CD4-positive, alpha-beta T cell treated with Interleukin-10 for 1 hour (primary cell): ENCODE data around the gene BIN1.
A peak's percentile ranks its signal among the peaks of the same experiment; 100 is the strongest.
"Not testable (repeated sequence)": the region's sequence is repeated elsewhere in the genome, so short reads cannot be mapped to it uniquely, and the experiment has no call there.

Experiments
- DNase-seq: peaks from one replicate; pipeline ENCODE4 v3.0.0-alpha.2; 2020

The BIN1 gene

DNA sequence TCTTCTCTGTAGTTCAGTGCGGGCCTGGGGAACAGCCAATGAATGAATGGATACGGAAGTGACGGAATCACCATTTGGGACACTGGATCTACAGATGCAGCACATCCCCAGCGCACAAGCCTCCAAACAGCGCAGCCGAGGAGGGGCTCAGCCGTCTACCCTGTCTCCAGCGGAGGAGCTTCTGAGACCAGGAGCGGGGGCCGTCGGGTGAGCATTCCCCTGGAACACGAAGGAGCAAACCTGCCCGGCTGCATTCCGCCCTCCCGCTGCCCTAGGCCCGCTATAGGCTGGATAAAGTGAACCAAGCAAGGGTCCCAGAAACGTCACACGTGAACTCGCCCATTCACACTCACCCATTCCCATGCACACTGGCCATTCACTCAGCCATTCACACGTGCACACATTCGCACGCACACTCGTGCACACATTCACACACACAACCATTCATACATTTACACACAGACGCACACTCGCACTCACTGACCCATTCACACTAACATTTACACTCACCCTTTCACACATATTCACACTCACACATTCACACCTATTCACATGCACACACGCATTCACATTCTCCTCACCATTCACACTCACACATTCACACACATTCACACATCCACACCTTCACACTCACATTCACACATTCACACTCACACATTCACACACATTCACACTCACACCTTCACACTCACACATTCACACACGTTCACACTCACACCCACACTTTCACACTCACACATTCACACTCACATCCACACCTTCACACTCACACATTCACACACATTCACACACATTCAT is 63.4 kb downstream of the BIN1 start:
- no peak for DNase-seq

DNA sequence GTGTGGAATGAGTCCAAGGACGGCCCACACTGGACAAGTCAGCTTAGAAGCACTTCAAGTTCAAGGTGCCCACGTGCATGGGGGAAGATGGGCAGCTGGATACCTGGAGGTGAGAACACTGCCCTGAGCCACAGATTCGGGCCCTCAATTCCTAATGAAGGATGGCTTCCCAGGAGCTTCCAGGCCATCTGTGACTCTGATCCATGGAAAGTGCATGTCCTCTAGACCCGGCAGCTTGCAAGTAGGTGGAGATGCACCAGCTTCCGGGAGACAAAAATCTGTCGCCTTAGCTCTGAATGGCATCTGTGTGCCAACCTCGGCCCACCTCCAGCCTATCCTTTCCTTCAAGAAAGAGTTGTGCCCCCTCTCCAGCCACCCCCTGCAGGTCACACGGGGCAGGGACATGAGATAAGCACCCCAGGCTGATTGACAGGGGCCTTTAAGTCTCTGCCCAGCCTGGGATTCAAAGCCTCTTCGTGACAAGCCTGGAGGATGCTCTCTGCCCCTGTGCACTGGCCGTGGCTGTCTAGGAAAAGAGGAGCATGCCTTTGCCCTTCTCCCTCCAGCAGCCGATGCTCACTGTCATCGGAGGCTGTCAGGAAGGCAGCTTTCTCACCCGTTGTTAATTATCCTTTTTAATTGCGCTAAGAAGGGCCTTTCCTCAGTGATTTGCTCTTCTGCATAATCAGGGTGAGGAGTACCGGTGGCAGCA is 65.5 kb downstream of the BIN1 start:
- no peak for DNase-seq

DNA sequence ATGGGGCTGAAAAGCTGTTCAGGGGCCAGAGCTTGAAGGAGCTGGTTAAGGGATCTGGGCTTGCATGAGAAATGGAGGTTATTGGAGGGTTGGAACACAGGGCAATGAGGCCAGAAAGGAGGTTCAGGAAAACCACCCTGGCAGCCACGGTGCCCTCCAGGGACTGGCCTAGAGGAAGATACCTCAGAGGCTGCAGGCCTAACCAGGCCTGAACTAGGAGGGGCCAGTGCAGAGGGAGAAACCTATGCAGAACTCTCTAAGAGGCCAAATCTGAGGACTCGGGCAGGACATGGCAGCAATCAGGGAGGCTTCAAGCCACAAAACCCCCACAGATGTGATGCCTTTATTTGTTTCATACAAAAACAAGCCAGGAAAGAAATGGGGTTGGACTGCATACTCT is 66.8 kb downstream of the BIN1 start:
- no peak for DNase-seq

DNA sequence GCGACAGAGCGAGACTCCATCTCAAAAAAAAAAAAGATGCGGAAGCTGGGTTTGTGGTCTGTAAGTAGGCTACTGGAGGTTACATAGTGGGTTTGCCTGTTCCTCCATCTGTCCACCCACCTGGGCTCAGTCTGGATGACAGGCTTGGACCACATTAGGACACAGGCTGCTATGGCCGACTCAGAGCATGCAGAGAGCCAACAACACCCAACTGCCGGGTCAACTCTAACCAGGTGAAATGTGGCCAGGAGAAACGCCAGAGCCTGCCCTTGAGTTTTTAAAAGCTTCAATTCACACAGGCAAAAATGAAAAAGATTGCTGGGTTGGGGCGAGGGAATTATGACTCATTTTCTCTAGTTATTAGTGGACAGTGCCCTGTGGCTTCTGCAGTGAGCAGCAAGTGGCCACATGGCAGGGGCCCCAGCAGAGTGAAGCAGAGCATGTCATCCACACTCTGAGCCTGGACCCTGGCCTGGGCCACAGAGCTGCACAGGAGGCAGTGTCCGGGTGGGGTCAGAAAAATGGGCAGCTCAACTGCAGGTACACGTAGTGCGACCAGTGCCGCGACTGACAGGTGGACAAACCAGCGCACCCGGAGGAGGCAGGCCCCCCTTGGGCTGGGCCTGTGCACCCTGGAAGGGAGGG is 67.4 kb downstream of the BIN1 start:
- no peak for DNase-seq

DNA sequence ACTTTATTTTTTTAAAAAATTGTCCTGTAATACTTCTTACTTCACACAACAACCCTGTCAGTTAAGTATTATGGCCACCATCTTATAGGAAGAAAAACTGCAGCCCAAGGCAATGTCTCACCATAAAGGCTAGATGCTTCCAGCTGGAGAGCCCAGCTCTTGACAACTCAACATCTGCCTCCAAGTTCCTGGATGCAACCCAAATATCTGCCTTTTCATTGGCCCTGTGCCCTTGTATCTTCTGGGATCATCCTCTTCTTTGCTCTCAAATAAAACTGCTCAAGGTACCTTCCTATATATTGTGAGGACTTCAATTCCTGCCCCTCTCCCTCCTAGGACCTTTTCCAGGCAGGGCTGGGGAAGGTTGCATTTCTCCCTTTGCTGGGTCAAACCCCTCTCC is 69.5 kb downstream of the BIN1 start:
- no peak for DNase-seq

DNA sequence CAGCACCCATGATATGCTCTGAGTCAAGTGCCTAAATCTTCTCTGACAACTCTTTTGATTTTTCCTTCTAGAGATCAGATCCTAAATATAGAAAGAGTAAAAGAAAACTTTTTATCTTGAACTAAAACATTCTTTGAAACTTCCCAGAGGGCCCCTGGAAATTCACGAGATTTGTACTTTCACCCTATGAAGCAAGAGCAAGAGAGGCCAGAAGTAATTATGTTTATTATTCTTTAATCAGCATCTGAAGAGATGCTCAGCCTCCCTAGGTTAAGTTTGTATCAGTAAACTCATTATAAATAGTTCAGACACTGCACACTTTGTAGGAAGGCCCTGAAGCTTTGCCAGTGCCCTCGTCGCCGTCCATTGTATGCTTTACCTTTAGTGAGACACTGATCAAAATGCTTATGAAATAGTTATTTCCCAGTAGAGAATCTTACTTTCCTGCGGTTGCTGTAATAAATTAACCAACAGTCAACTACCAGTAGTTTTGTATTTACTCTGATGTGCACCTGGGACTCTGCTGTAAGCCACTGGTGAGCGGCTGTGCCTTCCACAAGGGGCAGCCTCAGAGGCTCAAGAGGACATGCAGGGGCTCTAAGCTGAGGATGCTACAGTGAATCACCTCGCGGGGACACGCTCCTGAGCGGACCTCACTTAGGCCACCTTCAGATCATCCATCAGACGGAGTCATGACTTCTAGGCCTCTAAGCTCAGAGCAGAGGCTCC is 71.9 kb downstream of the BIN1 start:
- DNase-seq, result no peak

DNA sequence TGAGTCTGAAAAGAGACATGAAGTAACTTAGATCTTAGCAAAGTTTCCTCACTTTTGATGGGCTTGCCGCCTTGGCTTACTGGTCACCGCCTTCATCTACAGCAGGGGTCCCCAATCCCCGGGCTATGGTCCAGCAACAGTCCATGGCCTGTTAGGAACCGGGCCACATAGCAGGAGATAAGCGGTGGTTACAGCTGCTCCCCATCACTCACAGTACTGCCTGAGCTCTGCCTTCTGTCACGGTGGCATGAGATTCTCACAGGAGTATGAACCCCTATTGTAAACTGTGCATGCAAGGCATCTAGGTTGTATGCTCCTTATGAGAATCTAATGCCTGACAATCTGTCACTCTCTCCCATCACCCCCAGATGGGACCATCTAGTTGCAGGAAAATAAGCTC is 72.9 kb downstream of the BIN1 start:
- no peak for DNase-seq

DNA sequence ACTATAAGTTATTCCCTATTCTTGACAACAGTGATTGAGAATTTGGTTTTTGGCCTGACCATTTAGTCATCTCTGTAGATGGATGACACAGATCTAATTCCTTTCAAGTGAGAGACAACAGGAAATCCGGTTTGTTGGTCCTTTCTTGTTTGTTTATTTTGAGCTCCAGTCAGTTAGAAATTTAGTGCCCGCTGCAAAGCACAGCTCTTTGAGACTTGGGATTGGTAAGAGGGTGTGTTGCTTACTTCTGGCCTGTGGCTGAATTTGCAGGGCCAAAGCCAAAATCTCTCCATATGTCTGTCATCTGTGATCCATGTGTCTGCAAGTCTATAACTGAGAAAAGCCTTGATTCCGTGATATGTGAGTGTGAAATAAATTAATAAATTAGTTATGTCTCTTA is 74.3 kb downstream of the BIN1 start:
- no peak for DNase-seq

DNA sequence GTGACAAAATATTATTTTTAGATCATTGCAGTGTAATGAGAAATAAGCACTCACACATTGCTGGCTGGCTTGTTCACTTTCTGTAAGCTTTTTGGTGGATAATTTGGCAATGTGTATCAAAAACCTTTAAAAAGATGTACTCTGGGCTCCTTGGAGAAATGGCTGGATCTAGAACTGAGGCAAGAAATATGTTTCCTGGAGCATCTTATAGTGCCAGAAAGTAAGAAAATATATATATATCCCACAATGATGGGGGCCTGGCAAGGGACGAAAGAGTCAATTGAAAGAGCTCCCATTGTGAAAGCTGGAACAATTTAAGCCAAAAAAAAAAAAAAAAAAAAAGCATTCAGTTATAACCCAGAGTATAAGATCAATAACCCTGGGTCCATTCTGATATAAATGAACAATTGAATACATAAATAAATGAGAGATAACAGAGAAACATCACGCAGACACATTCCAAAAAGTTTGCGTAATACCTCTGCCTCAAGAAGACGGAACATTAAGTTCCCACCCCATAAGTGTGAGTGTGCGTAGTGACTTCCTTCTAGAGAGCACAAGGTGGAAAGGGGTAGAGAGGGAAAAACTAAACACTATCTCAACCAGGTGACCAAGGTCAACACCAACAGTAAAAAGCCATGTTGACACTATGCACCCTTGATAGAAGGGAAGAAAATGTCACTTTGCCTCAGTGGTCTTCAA is 77.5 kb downstream of the BIN1 start:
- DNase-seq, result no peak

DNA sequence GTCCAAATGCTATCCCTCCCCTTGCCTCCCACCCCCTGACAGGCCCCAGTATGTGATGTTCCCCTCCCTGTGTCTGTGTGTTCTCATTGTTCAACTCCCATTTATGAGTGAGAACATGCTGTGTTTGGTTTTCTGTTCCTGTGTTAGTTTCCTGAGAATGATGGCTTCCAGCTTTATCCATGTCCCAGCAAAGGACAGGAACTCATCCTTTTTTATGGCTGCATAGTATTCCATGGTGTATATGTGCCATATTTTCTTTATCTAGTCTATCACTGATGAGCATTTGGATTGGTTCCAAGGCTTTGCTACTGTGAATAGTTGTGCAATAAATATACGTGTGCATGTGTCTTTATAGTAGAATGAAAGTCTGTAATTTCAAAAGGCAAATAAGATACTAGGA is 78.2 kb downstream of the BIN1 start:
- DNase-seq, result not testable (repeated sequence)

DNA sequence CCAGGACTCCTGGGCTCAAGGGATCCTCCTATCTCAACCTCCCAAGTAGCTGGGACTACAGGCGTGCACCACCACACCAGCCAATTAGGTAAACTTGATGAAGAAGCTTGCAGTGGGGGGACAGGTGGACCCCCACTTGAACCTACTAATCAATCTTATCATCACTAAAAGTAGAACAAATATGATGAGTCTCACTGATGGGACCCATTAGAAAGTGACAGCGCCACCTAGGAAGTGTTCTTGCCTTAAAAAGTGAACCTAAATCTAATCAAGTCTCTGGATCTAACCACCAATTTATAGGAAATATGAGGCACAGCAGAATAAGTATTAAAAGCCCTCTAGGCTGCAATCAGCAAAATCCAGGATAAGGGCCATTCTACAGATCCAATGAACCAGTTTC is 79.2 kb downstream of the BIN1 start:
- DNase-seq, result no peak

DNA sequence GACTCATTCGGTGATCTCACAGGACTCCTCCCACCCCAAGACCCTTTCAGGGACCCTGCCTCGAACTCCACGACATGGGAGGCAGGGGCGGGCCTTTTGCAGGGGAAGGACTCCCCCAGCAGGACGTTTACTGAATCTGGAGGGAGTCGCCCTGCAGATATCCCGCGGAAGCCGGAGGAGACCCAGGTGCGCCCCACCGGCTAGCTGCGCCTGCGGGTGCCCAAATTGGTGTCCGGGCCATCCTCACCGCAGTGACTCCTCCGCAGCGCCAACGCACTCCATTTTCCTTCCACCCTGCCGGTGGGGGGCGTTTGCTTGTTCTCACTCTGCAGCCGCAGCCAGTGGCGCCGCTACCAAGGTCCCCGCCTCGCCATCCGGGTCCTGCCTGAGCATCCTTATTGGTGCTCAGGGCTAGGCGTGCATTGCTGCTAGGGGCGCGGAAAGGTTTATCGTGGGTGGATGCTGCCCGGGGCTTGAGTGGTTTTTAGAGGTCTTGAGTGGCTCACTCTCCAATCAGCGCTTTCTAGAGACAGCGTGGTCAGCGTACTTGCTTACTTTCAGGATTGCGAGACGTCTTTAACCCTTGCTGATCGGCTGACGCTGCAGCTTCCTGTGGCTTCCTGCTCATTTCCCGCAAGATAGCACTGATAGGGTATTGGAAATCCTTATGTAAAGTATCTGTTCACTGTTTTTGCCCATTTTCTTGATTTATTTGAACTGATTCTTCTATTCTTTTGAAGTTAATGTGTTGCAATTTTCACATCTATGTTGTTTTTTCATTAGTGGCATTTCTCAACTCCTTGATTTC is 81.4 kb downstream of the BIN1 start:
- DNase-seq, result peak; percentile 78

DNA sequence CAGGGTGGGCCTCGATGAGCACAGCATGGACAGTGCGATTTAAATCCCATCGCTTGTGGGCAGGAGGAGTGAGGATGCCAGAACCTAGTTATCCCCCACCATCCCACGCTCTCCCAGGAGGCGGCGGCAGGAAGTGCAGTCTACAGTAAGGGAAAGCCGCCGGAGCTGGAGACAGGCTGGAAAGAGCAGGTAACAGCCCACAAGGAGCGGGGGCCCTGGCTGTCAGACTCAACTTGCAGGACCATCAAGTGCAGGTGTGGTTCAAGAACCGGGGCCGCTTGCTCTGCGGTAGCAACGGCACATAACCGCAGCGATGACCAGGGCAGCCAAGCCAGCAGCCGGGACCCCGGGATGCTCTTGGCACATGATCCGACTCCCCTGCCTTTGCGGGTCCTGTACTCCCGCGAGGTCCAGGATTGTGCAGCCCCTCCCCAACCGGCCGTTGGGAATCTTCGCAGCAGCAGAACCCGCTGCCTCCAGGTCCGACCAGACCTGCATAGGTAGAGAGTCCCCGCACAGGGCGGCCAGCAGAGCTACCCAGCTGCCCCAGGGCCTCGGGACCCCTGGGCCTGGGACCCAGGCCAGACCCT is 82.1 kb downstream of the BIN1 start:
- no peak for DNase-seq

DNA sequence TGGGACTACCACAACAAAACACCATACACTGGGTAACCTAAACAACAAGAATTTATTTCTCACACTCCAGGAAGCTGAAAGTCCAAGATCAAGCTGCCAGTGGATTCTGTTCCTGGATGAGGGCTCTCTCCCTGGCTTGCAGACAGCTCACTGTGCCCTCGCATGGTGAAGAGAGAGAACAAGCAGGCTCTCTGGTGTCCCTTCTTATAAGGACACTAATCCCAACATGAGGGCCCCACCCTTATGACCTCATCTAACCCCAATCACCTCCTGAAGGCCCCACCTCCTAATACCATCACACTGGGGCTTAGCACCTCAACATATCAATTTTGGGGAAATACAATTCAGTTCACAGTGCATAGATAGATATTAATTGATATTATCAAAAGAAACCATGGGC is 83.5 kb downstream of the BIN1 start:
- no peak for DNase-seq

DNA sequence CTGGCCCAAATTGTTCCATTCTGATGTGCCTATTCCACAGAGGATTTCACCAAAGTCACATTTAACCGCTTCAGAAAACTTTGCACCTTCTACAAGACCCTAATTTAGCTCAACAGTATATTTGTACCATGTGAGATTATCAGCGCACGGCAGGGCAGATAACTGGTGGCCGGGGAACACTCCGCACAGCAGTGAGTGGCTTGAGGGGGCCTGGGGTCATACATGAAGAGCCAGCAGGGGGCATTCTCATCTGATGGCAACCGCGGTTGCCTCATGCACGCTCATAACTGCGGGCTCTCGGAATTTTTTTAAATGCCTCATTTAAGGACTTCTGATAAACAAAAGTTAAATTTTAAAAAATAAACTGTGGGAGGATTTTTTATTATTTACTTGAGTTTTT is 84.1 kb downstream of the BIN1 start:
- no peak for DNase-seq

DNA sequence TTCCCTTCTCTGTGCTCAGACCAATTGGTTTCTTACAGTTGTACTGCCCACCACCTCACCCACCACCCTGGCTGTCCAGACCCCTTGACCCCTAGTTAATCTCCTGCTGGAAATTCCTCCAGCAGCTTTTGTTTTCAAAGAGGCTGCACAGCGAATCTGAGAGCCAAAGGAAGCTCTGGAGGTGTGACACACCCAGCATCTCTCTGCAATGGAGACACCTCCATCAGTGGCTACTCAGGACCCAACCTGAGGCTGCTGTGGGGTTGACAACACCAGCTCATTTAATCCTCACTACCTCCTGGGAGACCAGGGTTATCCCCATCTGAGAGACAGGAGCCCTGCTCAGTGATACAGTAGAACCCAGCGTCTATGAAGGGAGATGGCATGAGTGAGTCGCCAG is 86.4 kb downstream of the BIN1 start:
- DNase-seq, result no peak

DNA sequence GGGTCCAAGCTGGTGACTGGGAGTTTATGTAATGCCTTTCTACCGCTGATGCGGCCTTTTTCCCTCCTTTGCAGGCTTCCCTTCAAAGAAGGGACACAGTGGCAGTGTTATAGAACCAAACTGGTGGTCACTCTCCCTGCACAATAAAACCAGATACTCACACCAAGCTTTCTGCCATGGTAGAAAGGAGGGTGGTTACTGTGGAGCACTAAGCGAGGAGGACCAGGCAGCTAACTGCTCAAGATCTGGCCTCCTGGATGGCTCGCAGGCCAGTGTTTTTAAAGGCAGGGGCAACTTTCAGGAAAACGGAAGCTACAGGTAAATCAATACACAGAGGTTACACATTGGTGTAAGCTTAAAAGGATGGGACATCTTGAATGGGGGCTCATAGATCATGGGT is 89.4 kb downstream of the BIN1 start:
- DNase-seq, result no peak

DNA sequence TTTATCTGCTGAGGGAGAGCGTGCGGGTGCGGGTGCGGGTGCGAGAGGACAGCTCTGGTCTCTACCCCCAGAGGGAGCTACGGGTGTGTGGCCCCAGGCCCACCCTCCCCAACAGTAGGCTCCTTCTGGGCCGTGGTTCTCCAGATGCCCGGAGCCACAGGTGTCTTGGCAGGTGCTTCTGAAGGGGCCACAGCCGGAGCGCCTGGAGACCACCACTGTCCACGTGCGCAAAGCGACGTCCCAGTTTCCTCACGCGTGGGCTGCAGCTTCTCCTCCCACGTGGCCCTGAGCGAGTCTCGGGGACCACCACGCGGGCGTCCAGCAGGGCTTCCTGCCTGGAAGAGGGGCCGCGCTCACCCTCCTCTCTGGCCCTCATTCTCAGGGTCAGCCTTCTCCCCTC is 90.6 kb downstream of the BIN1 start:
- no peak for DNase-seq

DNA sequence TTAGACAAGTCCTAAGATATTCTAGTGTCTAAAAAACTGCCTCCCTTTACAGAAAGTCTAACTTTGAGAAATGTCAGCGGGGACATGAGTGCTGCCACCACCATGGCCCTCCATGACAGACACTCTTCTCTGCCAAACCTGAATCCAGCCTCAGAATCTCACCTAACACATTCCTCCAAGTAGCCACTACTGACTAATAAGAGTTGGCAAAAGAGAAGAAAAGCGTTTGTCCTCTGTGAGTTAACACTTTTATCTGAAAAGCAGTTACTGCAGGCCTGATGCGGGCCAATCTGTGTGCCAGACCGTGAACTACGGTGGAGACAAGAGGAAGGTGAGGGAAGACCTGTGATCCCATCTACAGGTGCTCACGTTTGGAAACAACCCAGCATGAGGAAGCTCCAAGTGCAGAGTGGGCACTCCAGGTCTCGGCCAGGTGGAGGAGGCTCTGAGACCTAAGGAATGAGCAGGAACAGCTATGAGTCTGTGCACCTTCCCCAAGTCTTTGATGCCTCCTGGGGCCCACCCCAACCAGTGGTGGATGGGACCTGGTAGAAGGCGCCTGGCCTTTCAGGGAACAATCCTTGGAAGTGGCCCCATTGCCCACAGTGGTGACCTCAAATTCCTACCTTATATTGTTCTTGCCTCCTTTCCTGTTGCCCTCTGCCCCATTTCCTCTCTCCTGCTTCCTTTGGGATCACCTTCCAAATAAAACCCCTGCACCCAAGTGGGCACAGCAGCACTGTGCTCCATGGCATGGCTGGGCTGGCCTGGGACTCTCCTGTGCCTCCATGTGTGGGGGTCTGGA is 91.6 kb downstream of the BIN1 start:
- no peak for DNase-seq

DNA sequence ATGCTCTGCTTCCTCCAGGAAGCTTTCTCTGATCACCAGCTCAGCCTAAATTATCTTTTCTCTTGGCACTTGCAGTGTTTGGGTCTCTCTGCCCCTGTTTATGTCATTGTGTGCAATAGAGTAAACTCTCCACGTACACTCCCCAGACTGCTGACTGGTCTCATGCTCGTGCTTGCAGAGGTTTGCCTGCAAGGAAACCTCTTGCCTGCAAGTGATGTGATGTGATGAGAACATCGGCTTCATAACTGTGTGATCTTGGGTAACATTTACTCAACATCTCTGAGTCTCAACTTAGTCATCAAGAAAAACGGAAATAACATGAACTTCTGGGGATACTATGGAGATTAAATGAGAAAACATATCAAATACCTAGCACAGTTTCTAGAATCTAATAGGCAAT is 92.3 kb downstream of the BIN1 start:
- no peak for DNase-seq

DNA sequence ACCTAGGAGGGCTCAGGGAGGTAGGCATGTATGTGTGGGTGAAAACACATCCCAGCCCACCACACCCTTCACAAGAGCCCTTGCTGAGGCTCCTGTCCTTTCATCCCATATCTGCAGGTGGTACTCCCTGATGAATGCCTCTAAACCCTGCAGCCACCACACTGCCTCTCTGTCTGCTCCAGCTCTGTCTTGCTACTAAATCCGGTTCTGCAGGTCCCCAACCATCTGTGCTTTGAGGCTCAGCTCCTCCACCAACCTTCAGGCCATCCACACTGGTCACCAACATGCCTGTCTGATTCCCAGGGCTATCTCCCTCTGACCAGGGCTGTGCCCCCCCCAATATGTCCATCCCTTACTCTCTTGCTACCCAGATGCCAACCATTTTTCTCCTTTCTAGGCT is 92.7 kb downstream of the BIN1 start:
- no peak for DNase-seq
